Measurements from ENCODE around the gene MOGAT2.
"Not testable (repeated sequence)": the region's sequence is repeated elsewhere in the genome, so short reads cannot be mapped to it uniquely, and the experiment has no call there.

Gene MOGAT2

DNA sequence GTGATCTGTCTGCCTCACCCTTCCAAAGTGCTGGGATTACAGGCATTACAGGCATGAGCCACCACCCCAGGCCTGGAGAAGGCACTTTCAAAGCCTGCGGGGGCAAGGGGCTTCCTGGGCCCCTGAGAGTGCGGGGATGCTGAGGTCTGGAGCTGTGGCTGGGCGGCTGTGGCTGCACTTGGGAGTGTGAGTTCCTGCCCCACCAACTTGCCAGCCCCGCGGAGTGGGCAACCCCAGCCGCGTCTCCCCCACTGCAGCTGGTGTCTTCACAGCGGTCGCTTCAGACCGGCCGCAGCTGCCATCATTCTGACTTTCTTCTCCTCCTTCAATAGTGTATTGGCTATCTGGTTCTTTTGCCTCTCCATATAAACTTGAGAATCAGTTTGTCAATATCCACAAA lies 38.1 kb upstream of the MOGAT2 start:
- TF ChIP-seq, protein P1, sequence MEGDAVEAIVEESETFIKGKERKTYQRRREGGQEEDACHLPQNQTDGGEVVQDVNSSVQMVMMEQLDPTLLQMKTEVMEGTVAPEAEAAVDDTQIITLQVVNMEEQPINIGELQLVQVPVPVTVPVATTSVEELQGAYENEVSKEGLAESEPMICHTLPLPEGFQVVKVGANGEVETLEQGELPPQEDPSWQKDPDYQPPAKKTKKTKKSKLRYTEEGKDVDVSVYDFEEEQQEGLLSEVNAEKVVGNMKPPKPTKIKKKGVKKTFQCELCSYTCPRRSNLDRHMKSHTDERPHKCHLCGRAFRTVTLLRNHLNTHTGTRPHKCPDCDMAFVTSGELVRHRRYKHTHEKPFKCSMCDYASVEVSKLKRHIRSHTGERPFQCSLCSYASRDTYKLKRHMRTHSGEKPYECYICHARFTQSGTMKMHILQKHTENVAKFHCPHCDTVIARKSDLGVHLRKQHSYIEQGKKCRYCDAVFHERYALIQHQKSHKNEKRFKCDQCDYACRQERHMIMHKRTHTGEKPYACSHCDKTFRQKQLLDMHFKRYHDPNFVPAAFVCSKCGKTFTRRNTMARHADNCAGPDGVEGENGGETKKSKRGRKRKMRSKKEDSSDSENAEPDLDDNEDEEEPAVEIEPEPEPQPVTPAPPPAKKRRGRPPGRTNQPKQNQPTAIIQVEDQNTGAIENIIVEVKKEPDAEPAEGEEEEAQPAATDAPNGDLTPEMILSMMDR (IDR thresholded peaks at IDR 0.05; ENCODE audit: extremely low read depth, missing control alignments) = no peak
- DNase-seq (ENCODE audit: low spot score) = no peak

DNA sequence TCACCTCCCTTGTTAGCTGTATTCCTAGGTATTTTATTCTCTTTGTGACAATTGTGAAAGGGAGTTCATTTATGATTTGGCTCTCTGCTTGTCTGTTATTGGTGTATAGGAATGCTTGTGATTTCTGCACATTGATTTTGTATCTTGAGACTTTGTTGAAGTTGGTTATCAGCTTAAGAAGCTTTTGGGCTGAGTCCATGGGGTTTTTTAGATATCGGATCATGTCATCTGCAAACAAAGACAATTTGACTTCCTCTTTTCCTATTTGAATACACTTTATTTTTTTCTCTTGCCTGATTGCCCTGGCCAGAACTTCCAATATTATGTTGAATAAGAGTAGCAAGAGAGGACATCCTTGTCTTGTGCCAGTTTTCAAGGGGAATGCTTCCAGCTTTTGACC lies 33.8 kb upstream of the MOGAT2 start:
- DNase-seq (ENCODE audit: low spot score) = not testable (repeated sequence)

DNA sequence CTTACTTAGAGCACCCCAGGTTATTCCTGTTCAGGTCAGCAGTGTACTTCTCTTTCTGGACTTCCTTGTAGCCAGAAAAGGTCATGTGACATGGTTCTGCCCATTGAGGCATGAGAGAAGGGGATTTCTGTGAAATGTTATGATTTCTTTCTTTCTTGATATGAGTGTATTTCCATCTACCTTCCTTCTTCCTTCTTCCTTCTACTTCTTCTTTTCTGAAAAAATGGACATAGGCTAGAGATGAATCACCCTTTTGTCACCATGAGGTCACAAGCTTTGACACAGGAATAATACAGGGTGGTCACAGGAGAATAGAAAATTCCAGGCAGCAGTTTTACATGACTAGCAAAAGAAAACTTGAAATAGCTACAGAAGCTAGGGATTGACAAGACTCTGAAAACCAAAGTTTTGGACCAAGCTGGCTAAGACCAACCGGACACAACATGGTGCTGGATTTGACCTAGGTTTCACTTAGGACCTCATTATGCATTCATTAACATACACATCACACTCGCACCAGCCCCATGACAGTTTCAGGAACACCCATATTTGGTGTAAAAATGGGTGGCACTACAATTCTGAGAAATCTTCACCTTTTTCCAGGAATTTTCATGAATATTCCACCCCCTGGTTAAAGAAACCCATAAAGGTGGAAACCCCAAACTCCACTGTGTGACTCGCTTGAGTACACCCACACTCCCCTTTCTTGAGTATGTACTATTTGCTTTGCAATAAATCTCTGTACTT lies 27.6 kb upstream of the MOGAT2 start:
- DNase-seq (ENCODE audit: low spot score) = peak; percentile 65
- TF ChIP-seq, protein P1 (IDR thresholded peaks at IDR 0.05; ENCODE audit: extremely low read depth, missing control alignments) = no peak

DNA sequence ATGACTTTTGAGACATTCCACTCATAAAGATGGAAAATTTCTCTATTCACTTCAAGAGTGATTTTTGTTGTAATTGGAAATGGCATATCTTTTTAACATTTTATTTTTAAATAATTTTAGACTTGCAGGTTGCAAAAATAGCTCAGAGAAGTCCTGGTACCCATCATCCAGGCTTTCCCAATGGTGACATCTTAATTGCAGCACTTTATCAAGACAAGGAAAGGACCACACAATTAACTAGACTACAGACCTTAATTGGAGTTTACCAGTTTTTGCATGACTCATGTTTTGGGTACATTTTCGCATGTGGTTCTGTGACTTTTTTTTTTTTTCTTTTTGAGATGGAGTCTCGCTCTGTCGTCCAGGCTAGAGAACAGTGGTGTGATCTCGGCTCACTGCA lies 25.8 kb upstream of the MOGAT2 start:
- TF ChIP-seq, protein P1 (IDR thresholded peaks at IDR 0.05; ENCODE audit: extremely low read depth, missing control alignments) = no peak
- DNase-seq (ENCODE audit: low spot score) = no peak

DNA sequence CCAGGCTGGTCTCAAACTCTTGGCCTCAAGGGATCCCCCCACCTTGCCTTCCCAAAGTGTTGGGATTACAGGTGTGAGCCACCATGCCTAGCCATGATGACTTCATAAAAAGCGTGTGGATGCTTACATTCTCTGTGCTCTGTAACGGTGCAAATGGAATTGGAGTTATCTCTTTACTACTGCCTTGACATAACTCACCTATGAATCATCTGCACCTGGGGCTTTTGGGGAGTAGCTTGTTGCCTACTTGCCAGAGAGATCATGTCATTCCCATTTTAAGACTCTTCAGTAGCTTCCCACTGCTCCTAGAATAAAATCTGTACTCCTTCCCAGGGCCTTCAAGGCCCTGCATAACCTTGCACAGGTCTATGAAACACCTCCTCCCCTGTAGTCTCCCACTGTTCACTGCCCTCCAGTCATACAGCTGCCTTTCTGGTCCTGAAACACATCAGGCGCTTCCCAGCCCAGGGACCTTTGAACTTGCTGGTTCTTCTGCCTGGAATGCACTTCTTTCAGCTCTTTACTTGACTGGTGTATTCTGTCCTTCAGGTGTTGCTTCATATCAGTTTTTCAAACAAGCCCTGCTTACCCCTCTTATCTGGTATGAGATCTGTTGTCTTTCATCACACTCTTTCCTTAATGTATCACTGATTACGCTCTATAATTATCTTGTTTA lies 19.6 kb upstream of the MOGAT2 start:
- no peak for DNase-seq (ENCODE audit: low spot score)
- TF ChIP-seq, protein P1 (IDR thresholded peaks at IDR 0.05; ENCODE audit: extremely low read depth, missing control alignments) = no peak

DNA sequence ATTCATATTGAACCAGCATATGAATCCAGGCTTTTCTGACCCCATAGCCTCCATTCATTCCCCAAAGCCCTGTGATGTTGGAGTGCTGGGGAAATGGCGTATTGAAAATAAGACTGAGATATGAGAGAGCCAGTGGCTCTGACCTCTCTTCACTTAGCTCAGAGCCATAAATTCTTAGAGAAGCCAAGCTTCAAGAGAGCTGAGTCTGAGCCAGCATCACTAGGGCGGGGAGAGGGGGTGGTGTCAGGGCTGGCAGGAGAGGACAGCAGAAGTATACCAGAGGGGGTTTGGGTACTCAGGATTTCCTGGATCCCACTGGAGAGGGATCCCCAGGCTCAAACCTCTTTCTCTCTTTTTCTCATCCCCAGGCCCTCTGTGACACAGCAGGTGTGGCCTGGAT lies 16.7 kb upstream of the MOGAT2 start:
- no peak for DNase-seq (ENCODE audit: low spot score)
- TF ChIP-seq, protein P1 (IDR thresholded peaks at IDR 0.05; ENCODE audit: extremely low read depth, missing control alignments) = no peak

DNA sequence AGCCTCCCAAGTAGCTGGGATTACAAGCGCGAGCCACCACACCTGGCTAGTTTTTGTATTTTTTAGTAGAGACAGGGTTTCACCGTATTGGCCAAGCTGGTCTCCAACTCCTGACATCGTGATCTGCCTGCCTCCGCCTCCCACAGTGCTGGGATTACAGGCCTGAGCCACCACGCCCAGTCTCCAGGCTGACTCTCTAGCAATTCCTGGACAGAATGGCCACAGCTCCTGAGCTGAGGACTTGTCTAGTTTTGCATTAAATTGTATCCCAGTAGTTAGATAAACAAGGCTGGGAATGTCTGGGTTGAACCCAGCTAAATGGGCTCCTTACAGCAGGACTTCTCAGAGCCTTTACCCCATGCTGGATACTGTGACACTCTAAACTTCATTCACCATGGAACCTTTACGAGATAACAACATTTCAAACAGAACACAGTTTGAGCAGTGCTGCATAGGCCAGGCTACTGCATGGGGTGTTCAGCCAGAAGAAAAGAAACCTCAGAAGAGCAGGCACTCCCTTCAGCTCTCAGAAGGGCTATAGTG lies 13.9 kb upstream of the MOGAT2 start:
- TF ChIP-seq, protein P1 (IDR thresholded peaks at IDR 0.05; ENCODE audit: extremely low read depth, missing control alignments) = no peak
- DNase-seq (ENCODE audit: low spot score) = no peak
